Thoracic aorta (tissue), 2 donors: ENCODE data around the gene TMPRSS4. TPM values are rescaled to one million over a fixed set of nuclear protein-coding genes. Genes with fewer than 3 reads are reported as not detected.

Source experiments
- ATAC-seq: fragments of 150-250 bp; one replicate; pipeline ENCODE4 v1.8.0; 2017; ENCODE audit warnings: low read depth; ENCODE audit not compliant: insufficient number of reproducible peaks, low FRiP score
- DNase-seq: peaks from one replicate; pipeline ENCODE4 v3.0.0-alpha.2; 2020; ENCODE audit warnings: low spot score
- H3K27ac ChIP-seq, 2 donors: fragments of 200-600 bp; sonication (generic); 1 replicate in 1 of 2; 2 replicates in 1 of 2; pipeline ENCODE4 v1.5.1; 2016; ENCODE audit warnings: mild to moderate bottlenecking in 2 of 2, moderate library complexity in 2 of 2
- H3K27me3 ChIP-seq: fragments of 200-600 bp; sonication (generic); replicated peaks from 2 replicates; pipeline ENCODE4 v1.6.0; 2016; ENCODE audit warnings: mild to moderate bottlenecking; ENCODE audit not compliant: insufficient read depth
- H3K36me3 ChIP-seq: fragments of 200-600 bp; sonication (generic); one replicate; pipeline ENCODE4 v1.5.1; 2016
- H3K4me1 ChIP-seq, 2 donors: fragments of 200-600 bp; sonication (generic); 1 replicate in 1 of 2; 2 replicates in 1 of 2; pipeline versions ENCODE4 v1.5.1 to v1.6.0; 2016; ENCODE audit warnings: low read depth in 2 of 2, mild to moderate bottlenecking in 1 of 2; ENCODE audit not compliant: control insufficient read depth in 1 of 2
- H3K4me3 ChIP-seq: fragments of 200-600 bp; sonication (generic); 2 replicates; pipeline ENCODE4 v1.5.1; 2016; ENCODE audit warnings: mild to moderate bottlenecking
- H3K9me3 ChIP-seq: fragments of 200-600 bp; sonication (generic); 2 replicates; pipeline ENCODE4 v1.5.1; 2016
- CTCF ChIP-seq: fragments of 200-600 bp; sonication (generic); IDR thresholded peaks from one replicate; pipeline ENCODE4 v1.5.1; 2019; ENCODE audit warnings: antibody characterized with exemption
- total RNA-seq, 2 donors: library from RNA; depleted of rRNA; stranded (reverse); fragments of >200 nt; gene quantifications; one replicate each; pipeline versions ENCODE4 v1.1.0 to v1.2.3, GENCODE V29; 2016

TMPRSS4 gene
- total RNA-seq, 2 donors from 2014 or later = 2.2 TPM; not detected in 1

- H3K36me3 ChIP-seq = no peaks in the 10 kb centered on the region
- no peak for TF ChIP-seq CTCF
- DNase-seq = no peak
- no peak for ATAC-seq
- H3K9me3 ChIP-seq = no peaks in the 10 kb centered on the region
- H3K4me3 ChIP-seq = no peak overlapping the region
- peaks cover 0 to 15% of the 10 kb centered on the region in 2 donors for H3K4me1 ChIP-seq
- peaks cover 12% of the 10 kb centered on the region for H3K27me3 ChIP-seq
- no peak overlapping the region for H3K27ac ChIP-seq
These were observed 77.1 kb downstream of the TMPRSS4 start for GRCh38 chr11:118153976-118154375.

- no peaks in the 10 kb centered on the region for H3K36me3 ChIP-seq
- H3K4me3 ChIP-seq = no peak overlapping the region
- DNase-seq (no peak), ATAC-seq (no peak)
- H3K4me1 ChIP-seq = peaks cover 0 to 15% of the 10 kb centered on the region in 2 donors
- no peak for TF ChIP-seq CTCF
- no peaks in the 10 kb centered on the region for H3K9me3 ChIP-seq
- peaks cover 12% of the 10 kb centered on the region for H3K27me3 ChIP-seq
- no peak overlapping the region for H3K27ac ChIP-seq
These were observed 77.8 kb downstream of the TMPRSS4 start for GRCh38 chr11:118154641-118155040.

GRCh38 chr11:118155776-118156530 lies 79.1 kb downstream of the TMPRSS4 start:
- ATAC-seq (no peak), DNase-seq (no peak)
- Histone ChIP-seq H3K36me3 (no peaks in the 10 kb centered on the region), H3K9me3 (no peaks in the 10 kb centered on the region), H3K4me1 (peaks cover 0 to 15% of the 10 kb centered on the region in 2 donors), H3K27me3 (peaks cover 12% of the 10 kb centered on the region), H3K4me3 (no peak overlapping the region), H3K27ac (no peak overlapping the region)
- TF ChIP-seq CTCF = no peak

GRCh38 chr11:118156531-118157185 lies 79.8 kb downstream of the TMPRSS4 start:
- Histone ChIP-seq H3K4me1 (peaks cover 0 to 15% of the 10 kb centered on the region in 2 donors), H3K36me3 (no peaks in the 10 kb centered on the region), H3K27ac (no peak overlapping the region), H3K4me3 (no peak overlapping the region), H3K9me3 (no peaks in the 10 kb centered on the region), H3K27me3 (peaks cover 12% of the 10 kb centered on the region)
- ATAC-seq (no peak), DNase-seq (no peak)
- TF ChIP-seq CTCF = no peak

GRCh38 chr11:118157186-118157895 lies 80.5 kb downstream of the TMPRSS4 start:
- DNase-seq (no peak), ATAC-seq (no peak)
- Histone ChIP-seq H3K27ac (no peak overlapping the region), H3K27me3 (peaks cover 7% of the 10 kb centered on the region), H3K9me3 (no peaks in the 10 kb centered on the region), H3K4me3 (no peak overlapping the region), H3K4me1 (peaks cover 0 to 9% of the 10 kb centered on the region in 2 donors), H3K36me3 (no peaks in the 10 kb centered on the region)
- TF ChIP-seq CTCF = no peak
